ENCODE data around the gene GALNT17.

GALNT17 gene

GRCh38 chr7:71657386-71657785 is 525.4 kb downstream of the GALNT17 start:
- no peak overlapping the region for H3K23ac ChIP-seq (ENCODE audit: low read length in 2 of 2)
- DNase-seq = no peak
- no peak overlapping the region for H2BK5ac ChIP-seq (ENCODE audit: low read depth, low read length, poor library complexity, severe bottlenecking)
- H3K4ac ChIP-seq (ENCODE audit: low read depth in 1 of 2, low read length in 2 of 2) = no peak overlapping the region
- WGBS = 70% methylated on average over 1 of the region's 1 CpG
- no peak overlapping the region for H3K9ac ChIP-seq (ENCODE audit: low read length)
- H4K91ac ChIP-seq (ENCODE audit: low read length) = no peak overlapping the region
- no peak overlapping the region for H3K4me3 ChIP-seq (ENCODE audit: insufficient read depth in 1 of 2, low read depth in 1 of 2, low read length in 2 of 2)
- no peak overlapping the region for H2AFZ ChIP-seq (ENCODE audit: low read depth, low read length)
- no peaks in the 10 kb centered on the region for H3K4me1 ChIP-seq (ENCODE audit: control insufficient read depth, insufficient read depth, low read depth, low read length)
- H2BK120ac ChIP-seq (ENCODE audit: low read depth, low read length) = no peak overlapping the region
- no peaks in the 10 kb centered on the region for H3K79me1 ChIP-seq (replicated peaks; ENCODE audit: low read length, poor library complexity, severe bottlenecking)
- H3K4me2 ChIP-seq (ENCODE audit: low read length, poor library complexity, severe bottlenecking) = no peak overlapping the region
- H2AK5ac ChIP-seq (ENCODE audit: low read length, severe bottlenecking) = no peak overlapping the region
- peak overlapping the region; percentile 52 for H2BK15ac ChIP-seq (ENCODE audit: low read depth, poor library complexity, severe bottlenecking)
- H3K27me3 ChIP-seq (ENCODE audit: control insufficient read depth in 1 of 2, insufficient read depth in 1 of 2, low read length in 2 of 2) = no peaks in the 10 kb centered on the region
- no peak overlapping the region for H3K18ac ChIP-seq (ENCODE audit: low read depth in 1 of 2, low read length in 2 of 2)
- H3K36me3 ChIP-seq (ENCODE audit: control insufficient read depth in 1 of 2, insufficient read depth in 2 of 2, low read depth in 1 of 2, low read length in 2 of 2) = no peaks in the 10 kb centered on the region
- H2BK12ac ChIP-seq (ENCODE audit: low read length in 2 of 2) = no peak overlapping the region
- peak overlapping the region in 1 of 2 experiments; percentile 70 for H3K14ac ChIP-seq (ENCODE audit: low read length in 2 of 2)
- no peak overlapping the region for H4K8ac ChIP-seq (ENCODE audit: low read length)
- no peak overlapping the region for H3K27ac ChIP-seq (ENCODE audit: low read length, poor library complexity, severe bottlenecking)
- H3K9me3 ChIP-seq (ENCODE audit: control insufficient read depth, low read length) = no peaks in the 10 kb centered on the region

GRCh38 chr7:71659622-71660021 is 527.7 kb downstream of the GALNT17 start:
- Histone ChIP-seq H4K8ac (ENCODE audit: low read length) (no peak overlapping the region), H3K9ac (ENCODE audit: low read length) (no peak overlapping the region), H3K27ac (ENCODE audit: low read length, poor library complexity, severe bottlenecking) (no peak overlapping the region), H2BK120ac (ENCODE audit: low read depth, low read length) (no peak overlapping the region), H2BK5ac (ENCODE audit: low read depth, low read length, poor library complexity, severe bottlenecking) (no peak overlapping the region), H3K4me2 (ENCODE audit: low read length, poor library complexity, severe bottlenecking) (no peak overlapping the region), H3K23ac (ENCODE audit: low read length in 2 of 2) (no peak overlapping the region), H3K18ac (ENCODE audit: low read depth in 1 of 2, low read length in 2 of 2) (no peak overlapping the region), H3K27me3 (ENCODE audit: control insufficient read depth in 1 of 2, insufficient read depth in 1 of 2, low read length in 2 of 2) (no peaks in the 10 kb centered on the region), H2BK12ac (ENCODE audit: low read length in 2 of 2) (no peak overlapping the region), H3K4ac (ENCODE audit: low read depth in 1 of 2, low read length in 2 of 2) (no peak overlapping the region), H3K4me3 (ENCODE audit: insufficient read depth in 1 of 2, low read depth in 1 of 2, low read length in 2 of 2) (no peak overlapping the region), H2AK5ac (ENCODE audit: low read length, severe bottlenecking) (no peak overlapping the region), H3K79me1 (replicated peaks; ENCODE audit: low read length, poor library complexity, severe bottlenecking) (no peaks in the 10 kb centered on the region), H3K4me1 (ENCODE audit: control insufficient read depth, insufficient read depth, low read depth, low read length) (no peaks in the 10 kb centered on the region), H3K9me3 (ENCODE audit: control insufficient read depth, low read length) (no peaks in the 10 kb centered on the region), H2AFZ (ENCODE audit: low read depth, low read length) (no peak overlapping the region), H4K91ac (ENCODE audit: low read length) (no peak overlapping the region), H2BK15ac (ENCODE audit: low read depth, poor library complexity, severe bottlenecking) (no peak overlapping the region), H3K14ac (ENCODE audit: low read length in 2 of 2) (no peak overlapping the region), H3K36me3 (ENCODE audit: control insufficient read depth in 1 of 2, insufficient read depth in 2 of 2, low read depth in 1 of 2, low read length in 2 of 2) (no peaks in the 10 kb centered on the region)
- DNase-seq = no peak
- WGBS = 100% methylated on average over 2 of the region's 2 CpGs

GRCh38 chr7:71661671-71662224 is 529.8 kb downstream of the GALNT17 start:
- H2BK120ac ChIP-seq (ENCODE audit: low read depth, low read length) = no peak overlapping the region
- no peaks in the 10 kb centered on the region for H3K9me3 ChIP-seq (ENCODE audit: control insufficient read depth, low read length)
- no peak for DNase-seq
- H3K18ac ChIP-seq (ENCODE audit: low read depth in 1 of 2, low read length in 2 of 2) = no peak overlapping the region
- H3K14ac ChIP-seq (ENCODE audit: low read length in 2 of 2) = no peak overlapping the region
- H3K27me3 ChIP-seq (ENCODE audit: control insufficient read depth in 1 of 2, insufficient read depth in 1 of 2, low read length in 2 of 2) = no peaks in the 10 kb centered on the region
- no peak overlapping the region for H2BK5ac ChIP-seq (ENCODE audit: low read depth, low read length, poor library complexity, severe bottlenecking)
- H2AK5ac ChIP-seq (ENCODE audit: low read length, severe bottlenecking) = no peak overlapping the region
- 94% methylated on average over 1 of the region's 1 CpG for WGBS
- no peaks in the 10 kb centered on the region for H3K79me1 ChIP-seq (replicated peaks; ENCODE audit: low read length, poor library complexity, severe bottlenecking)
- H4K91ac ChIP-seq (ENCODE audit: low read length) = no peak overlapping the region
- H3K4me1 ChIP-seq (ENCODE audit: control insufficient read depth, insufficient read depth, low read depth, low read length) = no peaks in the 10 kb centered on the region
- H2BK15ac ChIP-seq (ENCODE audit: low read depth, poor library complexity, severe bottlenecking) = no peak overlapping the region
- H3K36me3 ChIP-seq (ENCODE audit: control insufficient read depth in 1 of 2, insufficient read depth in 2 of 2, low read depth in 1 of 2, low read length in 2 of 2) = no peaks in the 10 kb centered on the region
- no peak overlapping the region for H3K23ac ChIP-seq (ENCODE audit: low read length in 2 of 2)
- no peak overlapping the region for H3K4me2 ChIP-seq (ENCODE audit: low read length, poor library complexity, severe bottlenecking)
- no peak overlapping the region for H3K9ac ChIP-seq (ENCODE audit: low read length)
- no peak overlapping the region for H3K27ac ChIP-seq (ENCODE audit: low read length, poor library complexity, severe bottlenecking)
- no peak overlapping the region for H4K8ac ChIP-seq (ENCODE audit: low read length)
- no peak overlapping the region for H2BK12ac ChIP-seq (ENCODE audit: low read length in 2 of 2)
- H2AFZ ChIP-seq (ENCODE audit: low read depth, low read length) = no peak overlapping the region
- no peak overlapping the region for H3K4ac ChIP-seq (ENCODE audit: low read depth in 1 of 2, low read length in 2 of 2)
- H3K4me3 ChIP-seq (ENCODE audit: insufficient read depth in 1 of 2, low read depth in 1 of 2, low read length in 2 of 2) = no peak overlapping the region

GRCh38 chr7:71665716-71666115 is 533.8 kb downstream of the GALNT17 start:
- no peak overlapping the region for H3K4me3 ChIP-seq (ENCODE audit: insufficient read depth in 1 of 2, low read depth in 1 of 2, low read length in 2 of 2)
- H4K8ac ChIP-seq (ENCODE audit: low read length) = no peak overlapping the region
- H2AFZ ChIP-seq (ENCODE audit: low read depth, low read length) = no peak overlapping the region
- H3K4ac ChIP-seq (ENCODE audit: low read depth in 1 of 2, low read length in 2 of 2) = no peak overlapping the region
- H3K27me3 ChIP-seq (ENCODE audit: control insufficient read depth in 1 of 2, insufficient read depth in 1 of 2, low read length in 2 of 2) = no peaks in the 10 kb centered on the region
- no peak for DNase-seq
- no peak overlapping the region for H3K18ac ChIP-seq (ENCODE audit: low read depth in 1 of 2, low read length in 2 of 2)
- no peak overlapping the region for H4K91ac ChIP-seq (ENCODE audit: low read length)
- no peaks in the 10 kb centered on the region for H3K79me1 ChIP-seq (replicated peaks; ENCODE audit: low read length, poor library complexity, severe bottlenecking)
- H3K14ac ChIP-seq (ENCODE audit: low read length in 2 of 2) = no peak overlapping the region
- no peak overlapping the region for H3K9ac ChIP-seq (ENCODE audit: low read length)
- no peak overlapping the region for H2BK12ac ChIP-seq (ENCODE audit: low read length in 2 of 2)
- H3K23ac ChIP-seq (ENCODE audit: low read length in 2 of 2) = no peak overlapping the region
- no peak overlapping the region for H3K4me2 ChIP-seq (ENCODE audit: low read length, poor library complexity, severe bottlenecking)
- H3K9me3 ChIP-seq (ENCODE audit: control insufficient read depth, low read length) = no peaks in the 10 kb centered on the region
- no peaks in the 10 kb centered on the region for H3K36me3 ChIP-seq (ENCODE audit: control insufficient read depth in 1 of 2, insufficient read depth in 2 of 2, low read depth in 1 of 2, low read length in 2 of 2)
- no peak overlapping the region for H2BK120ac ChIP-seq (ENCODE audit: low read depth, low read length)
- no peak overlapping the region for H2BK5ac ChIP-seq (ENCODE audit: low read depth, low read length, poor library complexity, severe bottlenecking)
- no peak overlapping the region for H2AK5ac ChIP-seq (ENCODE audit: low read length, severe bottlenecking)
- no peak overlapping the region for H2BK15ac ChIP-seq (ENCODE audit: low read depth, poor library complexity, severe bottlenecking)
- no peaks in the 10 kb centered on the region for H3K4me1 ChIP-seq (ENCODE audit: control insufficient read depth, insufficient read depth, low read depth, low read length)
- WGBS = 91% methylated on average over 3 of the region's 3 CpGs
- no peak overlapping the region for H3K27ac ChIP-seq (ENCODE audit: low read length, poor library complexity, severe bottlenecking)
